Measurements from ENCODE around the gene TAS2R38. TPM values are rescaled to one million over a fixed set of nuclear protein-coding genes. Genes with fewer than 3 reads are reported as not detected.

Gene TAS2R38
- total RNA-seq, 4 donors from 2014 or later = not detected

GRCh38 chr7:142009187-142009586 lies 35.6 kb upstream of the TAS2R38 start:
- intact Hi-C loops (cut with DNase I) = no loop called here
- 84 to 100% methylated on average over 1 of the region's 1 CpG for WGBS, 2 donors
- no peaks in the 10 kb centered on the region for H3K36me3 ChIP-seq
- H3K9me3 ChIP-seq = no peaks in the 10 kb centered on the region
- H3K4me1 ChIP-seq = no peaks in the 10 kb centered on the region
- no peak for DNase-seq
- H3K27me3 ChIP-seq = no peaks in the 10 kb centered on the region
- no peak overlapping the region for H3K27ac ChIP-seq
- no peak overlapping the region for H3K4me3 ChIP-seq
- TF ChIP-seq POLR2A (IDR thresholded peaks at IDR 0.05) (no peak), CTCF (IDR thresholded peaks at IDR 0.05) (no peak)

- no peak for DNase-seq
- no peaks in the 10 kb centered on the region for H3K27me3 ChIP-seq
- 90 to 91% methylated on average over 2 of the region's 2 CpGs for WGBS, 2 donors
- no peaks in the 10 kb centered on the region for H3K4me1 ChIP-seq
- H3K27ac ChIP-seq = no peak overlapping the region
- TF ChIP-seq POLR2A (IDR thresholded peaks at IDR 0.05) (no peak), CTCF (IDR thresholded peaks at IDR 0.05) (no peak)
- no peak overlapping the region for H3K4me3 ChIP-seq
- no peaks in the 10 kb centered on the region for H3K9me3 ChIP-seq
- intact Hi-C loops (cut with DNase I) = no loop called here
- no peaks in the 10 kb centered on the region for H3K36me3 ChIP-seq
Observed at GRCh38 chr7:142006577-142006976, 33.0 kb upstream of the TAS2R38 start.

- Histone ChIP-seq H3K27ac (no peak overlapping the region), H3K4me3 (no peak overlapping the region), H3K9me3 (no peaks in the 10 kb centered on the region), H3K4me1 (no peaks in the 10 kb centered on the region), H3K27me3 (no peaks in the 10 kb centered on the region), H3K36me3 (no peaks in the 10 kb centered on the region)
- 90 to 96% methylated on average over 1 of the region's 1 CpG for WGBS, 2 donors
- intact Hi-C loops (cut with DNase I) = no loop called here
- no peak for TF ChIP-seq POLR2A (IDR thresholded peaks at IDR 0.05)
- TF ChIP-seq CTCF (IDR thresholded peaks at IDR 0.05) = no peak
- DNase-seq = no peak
Observed at GRCh38 chr7:142002179-142002578, 28.6 kb upstream of the TAS2R38 start.

- no peak overlapping the region for H3K27ac ChIP-seq
- WGBS, 2 donors = 61 to 65% methylated on average over 4 of the region's 4 CpGs
Observed at GRCh38 chr7:142001163-142001874, 27.7 kb upstream of the TAS2R38 start.

GRCh38 chr7:142000244-142000643 lies 26.7 kb upstream of the TAS2R38 start:
- no peak for DNase-seq
- TF ChIP-seq POLR2A (IDR thresholded peaks at IDR 0.05) = no peak
- TF ChIP-seq CTCF (IDR thresholded peaks at IDR 0.05) = no peak
- Histone ChIP-seq H3K4me3 (no peak overlapping the region), H3K27me3 (no peaks in the 10 kb centered on the region), H3K36me3 (no peaks in the 10 kb centered on the region), H3K4me1 (no peaks in the 10 kb centered on the region), H3K9me3 (no peaks in the 10 kb centered on the region), H3K27ac (no peak overlapping the region)
- WGBS, 2 donors = 82 to 85% methylated on average over 3 of the region's 3 CpGs
- intact Hi-C loops (cut with DNase I) = no loop called here

More at GRCh38 chr7:142001163-142001874, 27.7 kb upstream of the TAS2R38 start:
- Histone ChIP-seq H3K36me3 (no peaks in the 10 kb centered on the region), H3K4me3 (no peak overlapping the region), H3K4me1 (no peaks in the 10 kb centered on the region), H3K9me3 (no peaks in the 10 kb centered on the region), H3K27me3 (no peaks in the 10 kb centered on the region)
- intact Hi-C loops (cut with DNase I) = no loop called here
- TF ChIP-seq CTCF (IDR thresholded peaks at IDR 0.05) = no peak
- no peak for DNase-seq
